HUES64 (cell line): Measurements from ENCODE around the gene LOXL1.
"Not testable (repeated sequence)": the region's sequence is repeated elsewhere in the genome, so short reads cannot be mapped to it uniquely, and the experiment has no call there.

Source experiments
- H3K27ac ChIP-seq: 2 replicates; pipeline ENCODE4 v1.7.0; 2013; ENCODE audit warnings: low read depth, low read length, inconsistent platforms
- H3K27me3 ChIP-seq: 2 replicates; pipeline ENCODE4 v1.6.1; 2013; ENCODE audit warnings: mild to moderate bottlenecking, low read length; ENCODE audit not compliant: insufficient read depth
- H3K36me3 ChIP-seq: 2 replicates; pipeline ENCODE4 v1.6.1; 2013; ENCODE audit warnings: mild to moderate bottlenecking, low read length; ENCODE audit not compliant: insufficient read depth
- H3K4me1 ChIP-seq: 2 replicates; pipeline ENCODE4 v1.6.1; 2013; ENCODE audit warnings: mild to moderate bottlenecking, low read length, moderate library complexity; ENCODE audit not compliant: insufficient read depth
- H3K4me3 ChIP-seq: 2 replicates; pipeline ENCODE4 v1.5.1; 2013; ENCODE audit warnings: mild to moderate bottlenecking, low read length, moderate library complexity
- H3K9ac ChIP-seq: 2 replicates; pipeline ENCODE4 v1.6.1; 2013; ENCODE audit warnings: mild to moderate bottlenecking, low read depth, low read length
- H3K9me3 ChIP-seq: 2 replicates; pipeline ENCODE4 v1.6.1; 2013; ENCODE audit warnings: low read depth, low read length; ENCODE audit not compliant: insufficient read depth
- WGBS: fragments of 150-250, 120-280 bp; methylation state at CpG from one replicate; pipeline ENCODE4 v1.1.7; 2013; ENCODE audit warnings: missing lambda C conversion rate; 5-methylcytosine and 5-hydroxymethylcytosine counted together

LOXL1 gene

DNA sequence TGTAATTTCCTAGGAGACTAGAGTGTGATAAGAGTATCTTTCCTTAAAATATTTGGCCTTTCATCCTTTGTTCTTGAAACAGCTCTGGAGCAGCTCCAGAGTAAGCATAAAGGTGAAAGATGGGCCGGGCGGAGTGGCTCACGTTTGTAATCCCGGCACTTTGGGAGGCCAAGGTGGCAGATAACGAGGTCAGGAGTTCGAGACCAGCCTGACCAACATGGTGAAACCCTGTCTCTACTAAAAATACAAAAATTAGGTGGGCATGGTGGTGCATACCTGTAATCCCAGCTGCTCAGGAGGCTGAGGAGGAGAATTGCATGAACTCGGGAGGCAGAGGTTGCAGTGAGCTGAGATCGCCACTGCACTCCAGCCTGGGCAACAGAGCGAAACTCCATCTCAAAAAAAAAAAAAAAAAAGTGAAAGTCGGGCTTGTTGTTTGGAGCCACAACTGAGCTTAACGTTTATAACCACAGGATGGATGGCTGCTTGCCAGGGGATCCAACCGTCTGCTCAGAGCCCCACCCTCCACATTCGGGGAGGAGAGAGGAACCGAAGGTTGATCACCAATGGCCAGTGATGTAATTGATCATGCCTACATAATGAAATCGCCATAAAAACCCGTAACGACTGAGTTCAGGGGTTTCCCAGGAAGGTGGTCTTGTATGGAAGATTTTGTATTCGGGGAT lies 49.3 kb downstream of the LOXL1 start:
- H3K36me3 ChIP-seq, H3K27ac ChIP-seq, H3K27me3 ChIP-seq, H3K4me3 ChIP-seq, H3K9me3 ChIP-seq, H3K4me1 ChIP-seq, H3K9ac ChIP-seq: not testable (repeated sequence)
- 89% methylated on average over 18 of the region's 18 CpGs for WGBS

DNA sequence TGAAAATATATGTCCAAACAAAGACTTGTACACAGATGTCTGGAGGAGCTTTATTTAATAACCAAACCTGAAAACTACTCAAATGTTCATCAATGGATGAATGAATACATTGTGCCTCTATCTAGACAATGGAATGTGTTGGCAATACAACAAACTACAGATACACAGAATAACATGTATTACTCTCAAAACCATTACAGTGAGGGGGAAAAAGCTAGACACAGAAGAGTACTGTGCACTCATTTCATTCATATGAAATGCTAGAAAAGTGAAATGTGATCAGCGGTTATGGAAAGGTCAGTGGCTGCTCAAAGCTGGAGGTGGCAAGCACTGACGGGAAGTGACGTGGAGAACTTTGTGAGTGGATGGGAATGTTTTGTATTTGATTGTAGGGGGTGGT lies 52.6 kb downstream of the LOXL1 start:
- Histone ChIP-seq H3K4me3 (no peak overlapping the region), H3K9me3 (no peaks in the 10 kb centered on the region), H3K9ac (no peak overlapping the region), H3K4me1 (no peaks in the 10 kb centered on the region), H3K27ac (no peak overlapping the region), H3K27me3 (peaks cover 5% of the 10 kb centered on the region), H3K36me3 (no peaks in the 10 kb centered on the region)
- WGBS: 99% methylated on average over 3 of the region's 3 CpGs

DNA sequence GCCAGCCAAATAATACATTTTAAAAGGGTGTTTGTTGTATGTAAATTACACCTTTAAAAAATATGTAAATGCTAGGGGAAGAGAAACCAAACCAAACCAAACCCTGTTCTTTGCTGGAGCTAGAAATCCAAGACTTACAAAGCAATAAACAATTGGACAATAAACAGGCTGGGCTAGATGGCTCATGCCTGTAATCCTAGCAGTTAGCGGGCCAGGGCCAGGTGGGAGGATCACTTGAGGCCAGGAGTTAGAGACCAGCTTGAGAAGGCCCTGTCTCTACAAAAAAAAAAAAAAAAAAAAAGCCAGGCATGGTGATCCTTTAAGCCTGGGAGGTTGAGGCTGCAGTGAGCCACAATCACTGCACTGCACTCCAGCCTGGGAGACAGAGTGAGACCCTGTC lies 53.4 kb downstream of the LOXL1 start:
- Histone ChIP-seq H3K27me3 (peaks cover 5% of the 10 kb centered on the region), H3K27ac (no peak overlapping the region), H3K4me3 (no peak overlapping the region), H3K9me3 (no peaks in the 10 kb centered on the region), H3K4me1 (no peaks in the 10 kb centered on the region), H3K9ac (no peak overlapping the region), H3K36me3 (no peaks in the 10 kb centered on the region)
- 74% methylated on average over 1 of the region's 1 CpG for WGBS

DNA sequence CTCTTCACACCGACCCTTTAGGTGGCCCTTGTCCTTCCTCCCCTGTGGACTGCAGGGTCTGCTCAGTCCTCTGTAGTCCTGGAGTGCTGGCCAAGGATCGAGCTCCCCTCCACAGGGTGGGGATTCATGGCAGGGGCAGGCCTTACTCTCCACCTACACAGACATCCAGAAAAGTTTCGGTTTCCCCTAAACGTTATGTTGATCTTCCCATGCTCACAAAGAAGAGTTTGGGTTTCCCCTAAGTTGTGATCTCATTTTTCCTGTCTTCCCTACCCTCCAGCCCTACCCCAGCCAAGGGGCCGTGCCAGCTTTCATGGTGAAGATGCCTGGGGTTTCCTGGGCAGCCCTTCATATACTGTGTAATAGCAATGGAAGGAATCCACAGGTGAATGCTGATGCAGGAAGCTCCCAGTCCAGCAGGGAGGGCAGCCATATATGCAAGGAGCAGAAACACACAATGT lies 55.5 kb downstream of the LOXL1 start:
- Histone ChIP-seq H3K27ac (no peak overlapping the region), H3K9ac (no peak overlapping the region), H3K27me3 (peaks cover 5% of the 10 kb centered on the region), H3K4me1 (no peaks in the 10 kb centered on the region), H3K36me3 (no peaks in the 10 kb centered on the region), H3K4me3 (no peak overlapping the region), H3K9me3 (no peaks in the 10 kb centered on the region)
- WGBS: 77% methylated on average over 5 of the region's 5 CpGs

DNA sequence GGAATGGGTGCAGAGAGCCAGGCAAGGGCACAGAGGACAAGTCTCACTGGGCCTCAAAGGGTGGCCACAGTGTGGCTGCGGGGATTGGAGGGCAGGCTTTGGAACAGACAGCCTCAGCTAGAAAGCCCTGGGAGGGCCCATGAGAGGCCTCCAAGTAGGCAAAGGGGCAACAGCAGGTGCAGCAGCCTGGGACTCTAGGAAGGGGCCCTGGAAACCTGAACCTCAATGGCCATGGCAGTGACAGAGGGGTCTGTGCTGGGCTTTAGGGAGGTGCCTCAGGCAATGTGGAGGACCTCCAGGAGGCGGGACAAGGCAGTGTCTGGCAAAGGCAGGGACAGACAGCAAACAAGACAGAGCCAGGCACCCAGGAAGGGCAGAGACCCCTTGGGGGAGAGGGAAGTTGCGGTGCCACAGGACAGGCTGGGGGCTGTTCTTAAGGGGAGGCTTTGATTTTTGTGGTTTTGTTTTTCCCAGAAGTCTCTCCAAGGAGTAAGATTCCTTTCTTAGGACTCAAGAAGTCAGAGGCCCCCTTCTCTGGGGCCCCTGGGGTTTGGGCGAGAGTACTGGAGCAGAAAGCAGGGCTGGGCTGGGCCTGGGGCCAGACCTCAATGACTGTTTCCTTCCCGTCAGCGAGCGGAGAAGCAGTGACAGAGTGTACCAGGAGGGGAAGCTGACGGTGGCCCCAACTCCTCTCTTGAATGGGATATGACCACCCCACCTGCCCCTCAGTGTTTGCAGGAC lies 56.1 kb downstream of the LOXL1 start:
- WGBS: 85% methylated on average over 8 of the region's 8 CpGs
- H3K9ac ChIP-seq: no peak overlapping the region
- H3K27me3 ChIP-seq: peaks cover 2% of the 10 kb centered on the region
- H3K27ac ChIP-seq: no peak overlapping the region
- H3K4me1 ChIP-seq: no peaks in the 10 kb centered on the region
- no peak overlapping the region for H3K4me3 ChIP-seq
- no peaks in the 10 kb centered on the region for H3K9me3 ChIP-seq
- no peaks in the 10 kb centered on the region for H3K36me3 ChIP-seq

DNA sequence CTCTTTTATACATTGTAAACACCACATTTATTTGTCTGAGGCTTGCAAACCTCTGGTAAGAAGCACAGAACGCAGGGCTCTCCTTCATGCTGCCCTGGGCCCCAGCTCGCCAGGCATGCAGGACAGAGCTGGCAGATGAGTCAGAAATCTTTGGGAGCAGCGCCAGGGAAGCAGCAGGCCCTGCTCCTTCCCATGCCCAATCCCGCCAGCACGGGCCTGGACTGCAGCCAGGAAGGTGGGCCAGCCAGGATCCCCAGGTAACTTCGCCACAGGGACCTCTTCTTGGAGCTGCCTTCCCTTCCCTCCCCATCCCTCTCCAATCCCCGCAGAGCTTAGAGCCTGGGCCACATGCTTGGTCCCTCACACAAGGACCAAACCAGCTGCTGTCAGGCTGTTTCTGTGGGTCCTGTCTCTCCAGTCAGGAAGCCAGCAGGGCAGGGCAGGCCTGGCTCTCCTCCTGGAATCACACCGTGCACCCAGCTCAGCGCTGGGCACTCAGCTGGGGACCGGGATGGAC lies 57.0 kb downstream of the LOXL1 start:
- Histone ChIP-seq H3K4me1 (no peaks in the 10 kb centered on the region), H3K27ac (no peak overlapping the region), H3K36me3 (no peaks in the 10 kb centered on the region), H3K9ac (no peak overlapping the region), H3K27me3 (peaks cover 2% of the 10 kb centered on the region), H3K9me3 (no peaks in the 10 kb centered on the region), H3K4me3 (no peak overlapping the region)
- WGBS: 90% methylated on average over 10 of the region's 10 CpGs

DNA sequence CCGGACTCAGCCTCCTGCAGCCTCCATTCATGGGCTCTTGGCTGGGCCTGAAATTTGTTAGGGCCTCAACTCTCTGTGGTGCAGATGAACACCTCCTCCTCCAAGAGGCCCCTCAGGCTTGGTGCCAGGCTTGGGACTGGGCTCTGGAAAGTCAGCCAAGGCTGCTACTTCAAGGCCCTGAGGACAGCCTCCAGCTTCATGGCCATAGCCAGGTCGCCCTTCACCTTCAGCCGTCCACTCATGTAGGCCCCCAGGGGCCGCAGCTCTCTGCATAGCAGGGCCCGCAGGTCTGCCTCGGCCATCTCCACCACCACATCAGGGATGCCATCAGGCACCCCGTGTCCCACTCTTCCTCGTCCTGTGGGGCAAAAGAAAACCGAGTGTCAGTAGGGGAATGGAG lies 57.5 kb downstream of the LOXL1 start:
- no peaks in the 10 kb centered on the region for H3K36me3 ChIP-seq
- no peaks in the 10 kb centered on the region for H3K9me3 ChIP-seq
- no peaks in the 10 kb centered on the region for H3K4me1 ChIP-seq
- no peaks in the 10 kb centered on the region for H3K27me3 ChIP-seq
- WGBS: 91% methylated on average over 9 of the region's 9 CpGs
- no peak overlapping the region for H3K9ac ChIP-seq
- no peak overlapping the region for H3K4me3 ChIP-seq
- H3K27ac ChIP-seq: no peak overlapping the region

DNA sequence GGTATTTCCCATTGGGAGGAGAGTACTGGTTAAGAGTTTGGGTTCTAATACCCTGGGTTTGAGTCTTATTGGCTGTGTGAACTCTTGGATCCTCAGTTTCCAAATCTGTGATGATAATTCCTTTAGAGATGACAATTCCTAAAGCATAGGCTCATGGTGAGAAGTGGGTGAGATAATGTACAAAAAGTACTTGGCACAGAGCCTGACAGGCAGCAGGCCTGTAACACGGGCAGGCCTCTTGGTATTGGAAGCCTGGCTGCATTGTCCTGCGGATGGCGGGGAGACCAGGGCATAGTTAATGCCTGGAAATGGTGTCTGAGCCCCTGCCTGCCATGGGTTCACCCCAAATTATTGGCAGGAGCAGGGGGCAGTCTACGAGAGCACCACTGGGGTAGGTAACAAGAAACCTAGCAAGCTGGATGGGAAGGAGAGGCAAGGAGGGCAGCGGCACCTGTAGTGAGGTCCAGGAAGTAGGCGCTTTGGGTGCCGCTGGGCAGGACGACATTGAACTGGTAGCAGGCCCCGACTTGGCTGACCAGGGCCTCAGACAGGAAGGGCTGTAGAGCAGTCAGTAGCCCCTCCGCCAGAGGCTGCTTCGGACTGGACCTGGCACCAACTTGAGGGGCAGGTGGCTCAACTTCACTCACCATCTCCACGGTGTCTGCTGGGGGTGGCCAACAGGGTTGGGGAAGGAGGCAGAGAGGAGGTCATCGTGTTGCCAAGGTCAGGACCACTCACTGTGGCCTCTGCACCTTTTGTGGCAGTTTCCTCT lies 58.1 kb downstream of the LOXL1 start:
- Histone ChIP-seq H3K27ac (no peak overlapping the region), H3K4me1 (no peaks in the 10 kb centered on the region), H3K9ac (no peak overlapping the region), H3K4me3 (no peak overlapping the region), H3K27me3 (no peaks in the 10 kb centered on the region), H3K9me3 (no peaks in the 10 kb centered on the region), H3K36me3 (no peaks in the 10 kb centered on the region)
- 93% methylated on average over 13 of the region's 13 CpGs for WGBS

DNA sequence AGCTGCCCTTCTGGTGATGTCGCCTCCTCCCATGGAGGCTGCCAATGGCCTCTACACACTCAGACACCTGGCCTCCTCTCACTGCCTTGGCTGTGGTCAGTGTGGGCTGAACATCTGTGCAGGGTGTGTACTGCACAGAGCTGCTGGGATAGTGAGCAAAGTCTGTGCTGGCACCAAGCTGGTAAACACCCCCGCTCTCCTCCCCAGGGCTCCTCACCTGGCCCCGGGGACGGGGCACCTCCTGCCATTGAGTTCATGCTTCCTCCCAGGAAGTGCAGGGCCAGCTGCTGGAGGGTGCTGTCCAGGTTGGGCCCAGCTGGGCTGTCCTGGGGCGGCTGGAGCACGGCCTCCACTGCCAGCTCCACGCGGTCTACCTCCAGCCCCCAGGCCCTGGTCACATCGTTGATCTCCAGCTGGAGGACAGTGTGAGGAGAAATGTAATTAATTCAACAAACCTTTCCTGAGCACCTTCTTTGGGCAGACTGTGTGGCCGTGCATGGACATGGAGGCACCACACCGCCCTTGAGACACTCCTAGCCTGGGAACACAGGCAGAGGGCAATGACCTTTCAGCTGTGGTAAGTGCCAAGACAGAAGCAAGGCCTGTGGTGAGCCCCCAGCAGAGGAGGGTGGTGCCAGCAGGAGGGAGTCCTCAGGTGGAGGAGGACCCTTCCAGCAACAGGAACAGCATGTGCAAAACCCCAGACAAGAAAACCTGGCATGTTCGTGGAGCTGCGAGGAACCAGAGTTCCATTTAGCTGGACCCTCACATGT lies 59.0 kb downstream of the LOXL1 start:
- WGBS: 94% methylated on average over 13 of the region's 13 CpGs
- Histone ChIP-seq H3K4me3 (no peak overlapping the region), H3K9ac (no peak overlapping the region), H3K4me1 (no peaks in the 10 kb centered on the region), H3K27ac (no peak overlapping the region), H3K36me3 (no peaks in the 10 kb centered on the region), H3K27me3 (no peaks in the 10 kb centered on the region), H3K9me3 (no peaks in the 10 kb centered on the region)

DNA sequence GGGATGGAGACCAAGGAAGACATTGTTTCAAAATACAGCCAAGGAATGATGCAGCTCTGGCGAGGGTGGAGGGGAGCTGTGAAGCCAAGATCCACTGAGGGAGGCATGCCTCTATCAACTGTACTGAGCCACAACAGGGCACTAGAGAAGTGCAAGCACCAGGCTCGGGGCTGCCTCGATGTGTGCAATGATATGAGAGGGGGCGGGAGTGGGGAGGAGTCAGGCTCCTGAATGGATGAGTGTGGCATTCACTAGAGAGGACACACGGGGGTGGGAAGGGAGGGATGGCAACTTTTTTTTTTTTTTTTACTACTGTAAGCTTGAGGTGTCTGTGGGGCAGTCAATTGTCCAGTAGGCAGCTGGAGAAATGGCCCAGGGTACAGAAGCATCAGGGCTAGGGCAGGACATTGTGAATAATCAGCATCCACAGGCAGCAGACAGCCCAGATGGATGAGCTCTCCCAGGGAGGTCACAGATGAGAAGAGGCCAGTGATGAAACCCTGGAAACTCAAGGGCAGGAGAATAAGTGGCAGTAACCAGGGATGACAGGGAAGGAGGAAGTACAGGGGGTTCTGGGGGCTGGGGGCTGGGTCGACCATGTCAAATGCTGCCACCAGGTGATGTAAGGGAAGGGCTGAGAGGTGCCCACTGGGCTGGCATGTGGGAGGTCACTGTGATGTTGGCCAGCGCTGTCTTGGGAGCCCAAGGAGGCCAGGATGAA lies 60.0 kb downstream of the LOXL1 start:
- WGBS: 73% methylated on average over 7 of the region's 7 CpGs
- no peak overlapping the region for H3K27ac ChIP-seq
- no peaks in the 10 kb centered on the region for H3K27me3 ChIP-seq
- H3K36me3 ChIP-seq: no peaks in the 10 kb centered on the region
- no peak overlapping the region for H3K9ac ChIP-seq
- 0 out of 2 replicates have a peak, but pooled peaks cover 1% of the 10 kb centered on the region for H3K4me1 ChIP-seq
- no peaks in the 10 kb centered on the region for H3K9me3 ChIP-seq
- H3K4me3 ChIP-seq: no peak overlapping the region
